ENCODE measurements around the gene CNRIP1.

Gene CNRIP1

DNA sequence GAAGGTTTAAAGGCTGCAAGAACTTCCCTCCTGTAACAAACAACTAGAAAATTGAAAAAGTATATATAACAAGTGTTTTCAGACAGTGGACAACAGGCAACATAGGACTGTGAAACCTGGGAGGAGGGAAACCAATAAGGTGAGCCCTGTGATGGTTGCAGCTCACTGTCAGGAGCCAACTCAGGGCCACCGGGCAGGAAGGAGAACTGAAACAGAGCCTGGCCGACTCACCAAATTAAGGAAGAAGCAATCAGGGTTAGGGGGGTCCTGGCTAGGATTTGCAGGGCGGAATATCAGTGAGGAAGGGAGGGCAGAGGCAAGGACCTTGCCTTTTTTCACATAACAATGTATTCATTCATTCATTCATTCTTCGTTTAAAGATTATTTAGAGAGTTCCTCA, 21.8 kb upstream of the CNRIP1 start:
- no peak for DNase-seq
- H3K27me3 ChIP-seq (replicated peaks; ENCODE audit: control insufficient read depth, insufficient read depth, low read length, poor library complexity, severe bottlenecking) = no peaks in the 10 kb centered on the region
- no peak overlapping the region for H3K27ac ChIP-seq (ENCODE audit: insufficient read depth, low read length, poor library complexity, severe bottlenecking)
- no peaks in the 10 kb centered on the region for H3K4me1 ChIP-seq (ENCODE audit: control insufficient read depth, insufficient read depth, low read length, poor library complexity, severe bottlenecking)
- H3K4me3 ChIP-seq (ENCODE audit: insufficient read depth, low read depth, low read length, poor library complexity, severe bottlenecking) = no peak overlapping the region
- no peaks in the 10 kb centered on the region for H3K9me3 ChIP-seq (ENCODE audit: control insufficient read depth, low read length)
- H3K36me3 ChIP-seq (ENCODE audit: control insufficient read depth, insufficient read depth, low read length) = no peaks in the 10 kb centered on the region

DNA sequence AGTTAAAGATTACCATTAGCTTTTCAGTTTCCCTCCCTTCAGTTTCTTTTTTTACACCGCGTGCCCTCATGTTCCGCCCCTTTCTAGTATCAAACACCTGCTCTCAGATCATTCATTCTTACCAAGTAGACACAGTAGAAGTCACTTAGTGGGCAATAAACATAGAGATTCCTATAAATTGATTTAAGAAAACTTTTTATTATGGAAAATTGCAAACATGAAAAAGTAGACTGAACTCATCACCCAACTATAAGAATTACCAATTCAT, 21.2 kb upstream of the CNRIP1 start:
- Histone ChIP-seq H3K4me1 (ENCODE audit: control insufficient read depth, insufficient read depth, low read length, poor library complexity, severe bottlenecking) (no peaks in the 10 kb centered on the region), H3K36me3 (ENCODE audit: control insufficient read depth, insufficient read depth, low read length) (no peaks in the 10 kb centered on the region), H3K9me3 (ENCODE audit: control insufficient read depth, low read length) (no peaks in the 10 kb centered on the region), H3K27me3 (replicated peaks; ENCODE audit: control insufficient read depth, insufficient read depth, low read length, poor library complexity, severe bottlenecking) (no peaks in the 10 kb centered on the region), H3K4me3 (ENCODE audit: insufficient read depth, low read depth, low read length, poor library complexity, severe bottlenecking) (no peak overlapping the region), H3K27ac (ENCODE audit: insufficient read depth, low read length, poor library complexity, severe bottlenecking) (no peak overlapping the region)
- DNase-seq = no peak

DNA sequence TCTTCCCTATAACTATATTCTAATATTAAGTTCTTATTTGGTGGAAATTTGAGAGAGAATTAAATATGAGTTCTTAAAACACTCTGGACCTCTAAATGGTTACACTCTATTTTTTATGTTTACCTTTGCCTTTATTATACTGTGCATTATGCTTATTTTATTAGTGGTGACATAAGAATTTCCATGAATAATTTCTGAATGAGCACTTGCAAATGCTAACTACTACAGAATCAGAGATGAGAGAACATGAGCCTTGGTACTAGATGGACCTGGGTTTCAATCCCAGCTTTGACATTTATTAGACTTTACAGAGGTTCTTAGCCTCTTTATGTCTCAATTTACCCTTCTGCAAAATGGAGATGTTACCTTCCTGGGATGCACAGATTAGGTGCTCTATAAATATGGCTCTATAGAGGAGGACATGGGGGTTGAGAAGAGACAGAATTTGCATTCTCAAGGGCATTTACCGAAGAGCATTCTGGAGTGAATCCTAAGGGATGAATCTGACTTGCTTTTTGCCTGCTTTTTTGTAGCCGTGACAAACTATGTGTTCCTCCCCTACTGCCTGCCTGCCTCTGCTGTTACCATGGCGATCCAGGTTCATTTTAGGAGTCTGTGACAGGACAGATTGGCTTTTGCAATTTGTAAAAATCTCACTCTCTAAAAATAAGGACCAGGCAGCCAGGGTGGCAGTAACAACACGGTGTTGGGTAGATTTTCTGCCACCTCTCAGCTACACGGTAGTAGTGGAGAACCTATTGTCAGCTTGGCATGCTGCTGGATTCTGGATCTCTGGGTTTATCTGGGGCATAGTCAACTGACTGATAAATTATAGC, 20.7 kb upstream of the CNRIP1 start:
- Histone ChIP-seq H3K36me3 (ENCODE audit: control insufficient read depth, insufficient read depth, low read length) (no peaks in the 10 kb centered on the region), H3K4me3 (ENCODE audit: insufficient read depth, low read depth, low read length, poor library complexity, severe bottlenecking) (no peak overlapping the region), H3K4me1 (ENCODE audit: control insufficient read depth, insufficient read depth, low read length, poor library complexity, severe bottlenecking) (no peaks in the 10 kb centered on the region), H3K27me3 (replicated peaks; ENCODE audit: control insufficient read depth, insufficient read depth, low read length, poor library complexity, severe bottlenecking) (no peaks in the 10 kb centered on the region), H3K9me3 (ENCODE audit: control insufficient read depth, low read length) (no peaks in the 10 kb centered on the region), H3K27ac (ENCODE audit: insufficient read depth, low read length, poor library complexity, severe bottlenecking) (no peak overlapping the region)
- no peak for DNase-seq

DNA sequence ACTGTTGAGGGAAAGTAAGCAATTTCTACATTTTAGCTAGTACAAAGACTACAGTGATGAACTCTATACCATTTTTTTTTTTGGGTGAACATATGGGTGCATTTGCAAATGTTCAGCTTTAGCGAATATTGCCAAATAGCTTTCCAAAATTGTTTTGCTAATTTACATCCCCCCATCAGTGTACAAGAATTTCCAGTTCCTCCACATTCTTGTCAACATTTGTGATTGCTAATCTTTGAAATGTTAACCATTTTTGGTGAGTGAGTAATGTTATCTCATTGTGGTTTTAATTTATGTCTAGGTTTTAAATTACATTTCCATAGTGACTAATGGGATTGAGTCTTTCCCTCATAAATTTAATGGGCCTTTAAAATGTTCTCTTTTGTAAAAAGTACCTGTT, 16.4 kb upstream of the CNRIP1 start:
- no peaks in the 10 kb centered on the region for H3K4me1 ChIP-seq (ENCODE audit: control insufficient read depth, insufficient read depth, low read length, poor library complexity, severe bottlenecking)
- H3K4me3 ChIP-seq (ENCODE audit: insufficient read depth, low read depth, low read length, poor library complexity, severe bottlenecking) = no peak overlapping the region
- no peak for DNase-seq
- no peaks in the 10 kb centered on the region for H3K27me3 ChIP-seq (replicated peaks; ENCODE audit: control insufficient read depth, insufficient read depth, low read length, poor library complexity, severe bottlenecking)
- H3K27ac ChIP-seq (ENCODE audit: insufficient read depth, low read length, poor library complexity, severe bottlenecking) = no peak overlapping the region
- H3K9me3 ChIP-seq (ENCODE audit: control insufficient read depth, low read length) = no peaks in the 10 kb centered on the region
- H3K36me3 ChIP-seq (ENCODE audit: control insufficient read depth, insufficient read depth, low read length) = no peaks in the 10 kb centered on the region

DNA sequence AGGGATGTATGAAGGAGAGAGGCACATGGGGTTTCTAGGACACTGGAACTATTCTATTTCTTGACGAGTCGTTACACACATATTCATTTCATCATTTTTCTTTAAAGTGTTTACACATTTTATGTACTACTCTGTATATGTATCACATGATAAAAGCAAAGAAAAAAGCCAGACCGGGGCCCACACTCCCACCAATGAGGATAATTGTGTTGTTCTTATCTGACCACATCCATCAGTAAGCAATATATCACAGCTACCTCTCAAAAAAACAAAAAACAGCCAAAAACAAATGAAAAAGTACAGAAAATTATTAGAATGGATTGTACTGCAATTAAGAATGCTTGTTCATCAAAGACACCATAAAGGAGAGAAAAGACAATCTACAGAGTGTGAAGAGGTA, 14.2 kb upstream of the CNRIP1 start:
- H3K4me1 ChIP-seq (ENCODE audit: control insufficient read depth, insufficient read depth, low read length, poor library complexity, severe bottlenecking) = no peaks in the 10 kb centered on the region
- no peaks in the 10 kb centered on the region for H3K9me3 ChIP-seq (ENCODE audit: control insufficient read depth, low read length)
- no peaks in the 10 kb centered on the region for H3K27me3 ChIP-seq (replicated peaks; ENCODE audit: control insufficient read depth, insufficient read depth, low read length, poor library complexity, severe bottlenecking)
- H3K4me3 ChIP-seq (ENCODE audit: insufficient read depth, low read depth, low read length, poor library complexity, severe bottlenecking) = no peak overlapping the region
- H3K36me3 ChIP-seq (ENCODE audit: control insufficient read depth, insufficient read depth, low read length) = no peaks in the 10 kb centered on the region
- no peak for DNase-seq
- H3K27ac ChIP-seq (ENCODE audit: insufficient read depth, low read length, poor library complexity, severe bottlenecking) = no peak overlapping the region

DNA sequence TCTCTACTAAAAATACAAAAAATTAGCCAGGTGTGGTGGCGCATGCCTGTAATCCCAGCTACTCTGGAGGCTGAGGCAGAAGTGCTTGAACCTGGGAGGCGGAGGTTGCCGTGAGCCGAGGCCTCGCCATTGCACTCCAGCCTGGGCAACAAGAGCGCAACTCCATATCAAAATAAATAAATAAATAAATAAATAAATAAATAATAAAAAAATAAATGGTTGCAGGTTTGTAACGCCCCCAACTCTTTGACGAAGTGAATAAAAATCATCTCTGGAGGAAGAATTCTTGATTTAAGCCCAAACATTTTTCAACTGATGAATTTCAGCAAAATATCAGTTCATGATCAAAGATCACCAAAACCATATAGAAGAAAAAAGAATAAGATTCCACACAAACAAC, 13.3 kb upstream of the CNRIP1 start:
- Histone ChIP-seq H3K27ac (ENCODE audit: insufficient read depth, low read length, poor library complexity, severe bottlenecking) (no peak overlapping the region), H3K4me1 (ENCODE audit: control insufficient read depth, insufficient read depth, low read length, poor library complexity, severe bottlenecking) (no peaks in the 10 kb centered on the region), H3K4me3 (ENCODE audit: insufficient read depth, low read depth, low read length, poor library complexity, severe bottlenecking) (no peak overlapping the region), H3K9me3 (ENCODE audit: control insufficient read depth, low read length) (no peaks in the 10 kb centered on the region), H3K36me3 (ENCODE audit: control insufficient read depth, insufficient read depth, low read length) (no peaks in the 10 kb centered on the region), H3K27me3 (replicated peaks; ENCODE audit: control insufficient read depth, insufficient read depth, low read length, poor library complexity, severe bottlenecking) (no peaks in the 10 kb centered on the region)
- no peak for DNase-seq

DNA sequence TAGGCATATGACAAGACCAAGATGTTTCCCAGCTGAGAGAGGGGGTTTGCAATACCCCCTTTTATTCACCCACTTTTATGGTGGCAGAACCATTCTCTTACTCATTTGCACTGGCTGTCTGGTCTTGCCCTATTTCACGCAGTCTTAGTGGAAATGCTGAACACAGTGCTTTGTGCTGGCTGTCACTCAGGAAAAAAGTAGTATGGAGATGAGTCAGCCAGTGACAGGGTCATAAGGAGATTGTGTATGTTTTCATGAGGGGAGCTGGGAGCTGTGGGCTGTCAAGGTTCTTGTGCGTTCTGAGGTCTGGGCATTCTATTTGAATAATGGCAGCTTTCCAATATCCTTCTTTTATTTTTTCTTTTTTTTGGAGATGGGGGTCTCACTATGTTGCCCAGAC, 10.9 kb upstream of the CNRIP1 start:
- Histone ChIP-seq H3K27me3 (replicated peaks; ENCODE audit: control insufficient read depth, insufficient read depth, low read length, poor library complexity, severe bottlenecking) (no peaks in the 10 kb centered on the region), H3K4me1 (ENCODE audit: control insufficient read depth, insufficient read depth, low read length, poor library complexity, severe bottlenecking) (no peaks in the 10 kb centered on the region), H3K36me3 (ENCODE audit: control insufficient read depth, insufficient read depth, low read length) (no peaks in the 10 kb centered on the region), H3K27ac (ENCODE audit: insufficient read depth, low read length, poor library complexity, severe bottlenecking) (no peak overlapping the region), H3K9me3 (ENCODE audit: control insufficient read depth, low read length) (no peaks in the 10 kb centered on the region), H3K4me3 (ENCODE audit: insufficient read depth, low read depth, low read length, poor library complexity, severe bottlenecking) (no peak overlapping the region)
- no peak for DNase-seq

DNA sequence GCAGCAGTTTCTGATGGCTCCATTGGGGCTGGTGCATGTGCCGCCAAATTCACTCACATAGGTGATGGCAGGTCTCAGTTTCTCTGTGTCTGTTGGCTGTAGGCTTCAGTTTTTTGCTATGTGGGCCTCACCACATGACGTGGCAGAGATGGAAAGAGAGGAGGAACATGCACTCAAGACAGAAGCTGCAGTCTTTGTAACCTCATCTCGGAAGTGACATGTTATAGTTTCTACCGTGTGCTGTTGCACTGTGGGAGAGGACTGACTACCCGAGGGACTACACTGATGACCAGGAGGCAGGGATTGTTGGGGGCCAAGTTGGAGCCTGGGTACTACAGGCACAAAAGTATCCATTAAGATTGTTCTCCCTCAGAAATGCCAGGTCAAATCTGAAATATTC, 9.2 kb upstream of the CNRIP1 start:
- H3K4me1 ChIP-seq (ENCODE audit: control insufficient read depth, insufficient read depth, low read length, poor library complexity, severe bottlenecking) = no peaks in the 10 kb centered on the region
- H3K27me3 ChIP-seq (replicated peaks; ENCODE audit: control insufficient read depth, insufficient read depth, low read length, poor library complexity, severe bottlenecking) = peaks cover 2% of the 10 kb centered on the region
- H3K9me3 ChIP-seq (ENCODE audit: control insufficient read depth, low read length) = no peaks in the 10 kb centered on the region
- no peak overlapping the region for H3K27ac ChIP-seq (ENCODE audit: insufficient read depth, low read length, poor library complexity, severe bottlenecking)
- H3K4me3 ChIP-seq (ENCODE audit: insufficient read depth, low read depth, low read length, poor library complexity, severe bottlenecking) = no peak overlapping the region
- no peaks in the 10 kb centered on the region for H3K36me3 ChIP-seq (ENCODE audit: control insufficient read depth, insufficient read depth, low read length)
- DNase-seq = no peak

DNA sequence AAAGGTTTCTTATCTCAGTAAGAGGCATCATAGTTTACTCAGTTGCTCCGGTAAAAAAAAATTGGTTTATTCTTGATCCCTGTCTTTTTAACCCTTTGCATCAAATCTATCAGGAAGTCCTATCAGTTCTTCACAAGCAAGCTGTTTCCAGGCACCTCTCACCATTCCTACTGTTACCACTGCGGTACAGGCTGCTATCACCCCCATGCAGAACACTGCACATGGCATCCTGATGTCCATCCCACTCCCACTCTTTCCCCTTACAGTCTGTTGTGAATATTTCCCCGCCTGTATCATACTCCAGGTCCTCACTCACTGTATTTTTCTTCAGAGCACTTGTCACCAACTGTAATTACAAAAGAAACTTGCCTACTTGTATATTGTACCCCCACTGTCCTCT, 5.3 kb upstream of the CNRIP1 start:
- Histone ChIP-seq H3K4me1 (ENCODE audit: control insufficient read depth, insufficient read depth, low read length, poor library complexity, severe bottlenecking) (no peaks in the 10 kb centered on the region), H3K4me3 (ENCODE audit: insufficient read depth, low read depth, low read length, poor library complexity, severe bottlenecking) (no peak overlapping the region), H3K27me3 (replicated peaks; ENCODE audit: control insufficient read depth, insufficient read depth, low read length, poor library complexity, severe bottlenecking) (peaks cover 6% of the 10 kb centered on the region), H3K27ac (ENCODE audit: insufficient read depth, low read length, poor library complexity, severe bottlenecking) (no peak overlapping the region), H3K36me3 (ENCODE audit: control insufficient read depth, insufficient read depth, low read length) (no peaks in the 10 kb centered on the region), H3K9me3 (ENCODE audit: control insufficient read depth, low read length) (no peaks in the 10 kb centered on the region)
- DNase-seq = no peak

DNA sequence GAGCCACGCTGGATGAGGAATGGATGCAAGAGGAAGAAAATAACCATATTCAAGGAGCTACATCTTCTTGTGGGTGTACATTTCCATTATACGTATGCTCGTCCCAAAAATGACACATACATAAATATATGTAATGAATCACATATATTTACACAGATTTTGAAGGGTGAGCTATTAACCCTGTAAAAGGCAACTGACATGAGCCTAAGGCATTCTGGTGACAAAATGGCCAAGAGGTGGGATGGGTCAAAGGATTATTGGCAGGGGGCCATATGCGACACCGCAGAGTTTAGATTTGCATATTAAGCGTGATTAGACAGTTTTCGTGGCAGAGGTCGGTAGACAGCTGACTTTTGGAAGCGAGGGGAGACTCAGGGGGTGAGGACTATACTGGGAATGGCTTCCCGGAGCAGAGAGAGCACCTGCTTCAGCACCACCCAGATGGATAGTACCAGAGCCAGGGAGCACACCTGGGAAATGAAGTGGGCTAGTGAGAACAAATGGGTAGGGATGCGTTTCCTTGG, 431 bp upstream of the CNRIP1 start:
- H3K27ac ChIP-seq (ENCODE audit: insufficient read depth, low read length, poor library complexity, severe bottlenecking) = no peak overlapping the region

More for the DNA sequence above, 431 bp upstream of the CNRIP1 start:
- peaks cover 21% of the 10 kb centered on the region for H3K27me3 ChIP-seq (replicated peaks; ENCODE audit: control insufficient read depth, insufficient read depth, low read length, poor library complexity, severe bottlenecking)
- no peaks in the 10 kb centered on the region for H3K36me3 ChIP-seq (ENCODE audit: control insufficient read depth, insufficient read depth, low read length)
- H3K4me1 ChIP-seq (ENCODE audit: control insufficient read depth, insufficient read depth, low read length, poor library complexity, severe bottlenecking) = peaks cover 10% of the 10 kb centered on the region
- peak overlapping the region; percentile 23 for H3K4me3 ChIP-seq (ENCODE audit: insufficient read depth, low read depth, low read length, poor library complexity, severe bottlenecking)
- no peak for DNase-seq
- no peaks in the 10 kb centered on the region for H3K9me3 ChIP-seq (ENCODE audit: control insufficient read depth, low read length)
